Placental epithelial cell (primary cell): ENCODE data around the gene LAMP5. TPM values are rescaled to one million over a fixed set of nuclear protein-coding genes. Genes with fewer than 3 reads are reported as not detected.

Experiments used
- total RNA-seq: library from RNA; depleted of rRNA; stranded (reverse); fragments of >200 nt; gene quantifications from 2 replicates; pipeline ENCODE4 v1.2.3, GENCODE V29; 2012

The LAMP5 gene
- total RNA-seq, result not detected in 2 replicates

GRCh38 chr20:9514461-9515213 is at the start of gene LAMP5:
Gene LAMP5, plus strand, starts transcription at chr20:9514590. Its CDS starts 263 bp downstream, at chr20:9514853.

